ENCODE measurements around the gene PTPN11.
"Not testable (repeated sequence)": the region's sequence is repeated elsewhere in the genome, so short reads cannot be mapped to it uniquely, and the experiment has no call there.

Gene PTPN11

DNA sequence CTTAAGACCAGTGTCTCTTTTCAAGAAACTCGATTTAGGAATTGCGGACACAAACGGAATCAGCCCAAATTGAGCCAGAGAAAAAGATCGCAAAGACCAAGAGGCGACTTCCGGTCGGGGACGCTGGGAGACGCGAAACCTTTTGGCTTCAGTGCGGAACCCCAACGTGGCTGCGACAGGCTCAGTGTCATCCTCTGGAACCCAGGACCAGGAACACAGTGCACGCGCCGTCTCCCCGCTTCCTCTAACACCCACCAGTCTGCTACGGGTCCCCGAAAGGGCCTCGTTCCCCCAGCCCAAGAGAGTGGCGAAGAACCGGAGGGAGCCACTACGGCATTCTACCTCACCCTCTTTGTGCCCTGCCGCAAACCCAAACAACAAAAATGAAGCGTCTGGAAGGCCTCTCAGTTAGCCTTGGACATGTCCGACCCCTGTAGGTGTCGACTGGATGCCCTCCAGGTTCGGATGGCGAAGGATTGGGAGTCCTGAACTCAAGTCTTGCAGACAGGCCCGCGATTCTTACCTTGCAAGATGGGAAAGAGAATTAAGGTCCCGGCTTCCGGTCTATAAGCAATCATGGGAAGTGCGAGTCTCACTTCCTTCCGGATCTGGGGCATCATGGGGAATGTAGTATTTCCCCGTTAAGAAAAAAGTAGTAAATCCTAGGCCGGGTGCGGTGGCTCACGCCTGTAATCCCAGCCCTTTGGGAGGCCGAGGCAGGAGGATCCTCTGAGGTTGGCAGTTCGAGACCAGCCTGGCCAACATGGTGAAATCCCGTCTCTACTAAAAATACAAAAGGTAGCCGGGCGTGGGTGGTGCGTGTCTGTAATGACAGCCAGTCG is 9.5 kb upstream of the PTPN11 start, which contains the start of gene RPL6:
TSS of gene RPL6 (minus strand) at position 542 of the 842 bp plus-strand sequence. CDS start 949 bp downstream, outside the sequence.
- DNase-seq (ENCODE audit: low spot score), result peak; percentile 92

DNA sequence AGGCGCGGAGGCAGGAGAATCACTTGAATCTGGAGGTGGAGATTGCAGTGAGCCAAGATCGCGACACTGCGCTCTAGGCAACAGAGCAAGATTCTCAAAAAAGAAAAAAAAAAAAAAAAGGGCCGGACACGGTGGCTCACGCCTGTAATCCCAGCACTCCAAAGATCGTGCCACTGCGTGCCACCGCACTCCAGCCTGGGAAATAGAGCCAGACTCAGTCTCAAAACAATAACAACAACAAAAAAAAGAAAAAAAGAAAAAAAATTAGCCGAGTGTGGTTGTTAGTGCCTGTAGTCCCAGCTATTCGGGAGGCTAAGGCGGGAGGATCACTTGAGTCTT is 8.9 kb upstream of the PTPN11 start:
- DNase-seq (ENCODE audit: low spot score), result no peak

DNA sequence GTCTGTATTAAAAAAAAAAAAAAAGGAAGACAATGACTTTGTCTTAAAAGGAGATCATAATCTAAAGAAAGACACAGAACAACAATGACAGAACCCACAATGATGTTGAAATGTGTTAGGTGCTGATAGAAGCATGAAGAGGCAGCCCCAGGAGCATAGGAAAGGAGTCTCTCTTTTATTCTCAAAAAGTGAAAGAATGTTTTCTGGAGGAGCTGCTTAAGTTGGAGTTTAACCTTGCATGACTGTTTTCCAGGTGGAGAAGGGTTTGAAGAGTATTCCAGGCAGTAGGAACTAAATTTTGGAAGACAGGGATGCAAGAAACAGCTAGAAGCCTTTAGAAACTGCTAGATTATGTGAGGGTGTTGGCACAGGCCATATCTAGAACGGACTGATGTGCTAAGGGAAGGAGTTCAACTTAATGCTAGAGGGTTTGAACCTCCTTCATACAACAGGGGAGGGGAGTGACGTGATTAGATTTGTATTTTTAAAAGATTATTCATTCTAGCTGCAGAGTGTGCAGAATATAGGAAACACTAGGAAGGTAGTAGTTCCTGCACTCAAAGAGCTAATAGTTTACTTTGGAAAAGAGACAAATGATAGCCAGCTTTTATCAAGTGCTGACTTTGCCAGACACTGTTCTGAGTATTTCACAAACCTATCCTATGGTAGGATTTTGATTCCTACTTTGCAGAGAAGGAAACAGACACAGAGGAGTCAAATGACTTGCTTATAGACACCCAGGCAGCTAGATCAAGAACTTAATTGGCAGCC is 4.7 kb upstream of the PTPN11 start:
- no peak for DNase-seq (ENCODE audit: low spot score)

DNA sequence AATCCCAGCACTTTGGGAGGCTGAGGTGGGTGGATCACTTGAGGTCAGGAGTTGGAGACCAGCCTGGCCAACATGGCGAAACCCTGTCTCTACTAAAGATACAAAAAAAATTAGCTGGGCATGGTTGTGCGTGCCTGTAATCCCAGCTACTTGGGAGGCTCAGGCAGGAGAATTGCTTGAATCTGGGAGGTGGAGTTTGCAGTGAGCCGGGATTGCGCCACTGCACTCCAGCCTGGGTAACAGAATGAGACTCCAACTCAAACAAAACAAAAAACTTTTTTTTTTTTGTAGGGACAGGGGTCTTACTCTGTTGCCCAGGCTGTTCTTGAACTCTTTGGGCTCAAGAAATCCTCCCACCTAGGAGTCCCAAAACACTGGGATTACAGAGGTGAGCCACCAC is 3.3 kb upstream of the PTPN11 start:
- DNase-seq (ENCODE audit: low spot score), result not testable (repeated sequence)

DNA sequence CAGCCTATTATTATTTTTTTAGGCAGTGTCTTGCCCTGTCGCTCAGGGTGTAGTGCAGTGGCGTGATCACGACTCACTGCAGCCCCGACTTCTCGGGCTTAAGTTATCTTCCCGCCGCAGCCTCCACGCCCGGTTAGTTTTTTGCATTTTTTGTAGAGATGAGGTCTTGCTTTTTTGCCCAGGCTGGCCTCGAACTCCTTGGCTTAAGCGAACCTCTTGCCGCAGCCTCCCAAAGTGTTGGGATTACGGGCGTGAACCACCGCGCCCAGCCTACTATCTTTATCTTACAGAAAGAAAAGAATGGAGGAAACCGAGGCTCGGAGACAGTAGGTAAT is 507 bp upstream of the PTPN11 start:
- no peak for DNase-seq (ENCODE audit: low spot score)

DNA sequence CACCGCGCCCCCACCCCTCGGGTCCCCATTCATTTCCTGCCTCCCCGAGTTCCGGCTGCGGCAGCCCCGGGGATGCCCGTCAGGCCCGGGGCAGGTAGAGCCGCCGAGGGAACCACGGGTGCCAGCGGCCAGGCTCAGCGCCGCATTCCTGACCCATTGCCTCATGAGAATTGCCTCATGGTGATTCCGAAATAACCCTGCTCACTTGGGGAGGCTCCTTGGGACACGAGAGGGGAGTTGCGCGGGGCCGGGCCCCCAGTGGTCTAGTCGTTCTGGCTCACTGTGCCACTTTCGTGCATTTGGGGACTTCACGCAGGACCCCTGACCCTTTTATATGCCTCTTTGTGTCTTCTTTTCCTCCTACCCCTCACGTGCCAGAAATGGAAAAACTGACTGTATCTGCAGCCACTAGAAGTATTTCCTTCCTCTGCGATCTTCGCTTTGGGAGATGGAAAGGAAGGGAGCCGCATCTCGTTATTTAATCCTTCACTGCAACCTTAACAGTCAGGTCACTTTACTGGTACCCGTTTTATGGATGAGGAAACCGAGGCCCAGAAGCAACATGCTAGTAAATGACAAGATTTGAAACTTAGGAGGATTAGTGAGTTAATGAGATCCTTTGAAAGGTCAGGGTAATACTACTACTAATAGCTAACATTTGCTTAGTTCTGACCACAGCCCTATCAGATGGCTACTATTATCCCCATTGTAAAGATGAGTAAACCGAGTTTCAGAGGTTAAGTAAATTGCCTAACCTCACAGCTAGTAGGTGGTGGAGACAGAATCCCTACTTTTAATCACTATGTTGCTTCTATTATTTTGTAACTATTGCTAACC is 768 bp downstream of the PTPN11 start:
- no peak for DNase-seq (ENCODE audit: low spot score)

DNA sequence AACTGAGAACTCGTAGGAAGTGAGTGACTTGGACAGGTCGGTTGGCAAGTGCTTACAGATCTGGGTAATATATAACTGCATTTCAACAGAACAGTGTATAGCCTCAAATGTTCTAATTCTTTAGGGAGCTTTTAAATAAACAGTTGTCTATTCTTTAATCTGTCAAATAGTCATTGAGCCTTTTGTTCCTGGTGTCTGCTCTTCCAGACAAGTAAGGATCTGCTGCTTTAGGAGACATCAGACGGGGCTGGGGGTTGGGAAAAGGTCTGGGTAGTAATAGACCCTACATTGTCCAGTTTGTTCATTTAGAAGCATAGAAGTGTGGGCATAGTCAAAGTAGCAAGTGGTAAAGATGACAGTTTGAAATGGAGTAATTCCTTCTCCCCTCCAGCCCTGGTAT is 2.0 kb downstream of the PTPN11 start:
- DNase-seq (ENCODE audit: low spot score), result no peak

DNA sequence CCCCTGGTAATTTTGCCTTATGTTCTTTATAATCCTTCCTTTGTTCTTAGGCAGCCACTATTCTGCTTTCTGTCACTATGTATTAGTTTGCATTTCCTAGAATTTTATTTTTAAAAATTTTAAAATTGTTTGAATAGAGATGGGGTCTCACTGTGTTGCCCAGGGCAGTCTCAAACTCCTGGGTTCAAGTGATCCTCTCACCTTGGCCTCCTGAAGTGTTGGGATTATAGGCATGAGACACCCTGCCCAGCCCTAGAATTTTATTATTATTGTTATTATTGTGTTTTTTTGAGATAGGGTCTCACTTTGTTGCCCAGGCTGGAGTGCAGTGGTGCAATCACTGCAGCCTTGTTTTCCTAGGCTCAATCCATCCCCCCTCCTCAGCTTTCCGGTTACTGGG is 2.6 kb downstream of the PTPN11 start:
- no peak for DNase-seq (ENCODE audit: low spot score)

DNA sequence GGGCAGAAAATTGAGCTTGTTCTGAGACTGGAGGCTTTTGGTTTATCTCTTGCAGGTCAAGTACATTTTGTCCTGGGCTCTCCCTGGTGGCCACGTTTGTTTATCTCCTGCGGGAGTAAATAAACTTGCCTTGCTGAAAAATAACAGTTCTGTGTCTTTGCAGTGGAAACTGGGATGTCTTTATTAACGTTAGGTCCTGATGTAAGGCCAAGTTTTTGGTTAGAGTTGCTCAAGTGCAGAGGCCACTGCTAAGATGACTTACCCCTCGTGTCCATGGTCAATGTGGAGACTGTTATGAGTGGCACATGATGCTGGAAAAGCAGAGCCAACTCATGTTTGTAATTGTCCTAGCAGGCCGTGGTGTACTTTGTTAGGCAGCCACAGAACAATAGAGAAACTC is 3.8 kb downstream of the PTPN11 start:
- peak; percentile 87 for DNase-seq (ENCODE audit: low spot score)

DNA sequence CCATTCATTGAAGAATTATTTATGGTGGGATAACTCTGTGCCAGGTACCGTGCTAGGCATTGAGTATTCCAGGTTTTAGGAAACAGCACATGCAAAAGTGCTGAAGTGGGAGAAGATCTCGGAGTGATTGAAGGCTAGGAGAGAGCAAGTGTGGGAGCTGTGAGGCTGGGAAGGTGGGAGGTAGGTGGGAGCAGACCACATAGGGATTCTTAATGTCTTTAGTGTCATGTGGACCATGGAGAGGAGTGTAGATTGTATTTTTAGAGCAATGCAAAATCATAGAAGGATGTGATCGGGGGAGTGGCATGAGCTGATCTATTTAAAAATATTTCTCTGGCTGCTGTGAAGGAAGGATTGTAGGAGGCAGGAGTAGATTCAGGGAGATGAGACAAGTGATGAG is 5.4 kb downstream of the PTPN11 start:
- DNase-seq (ENCODE audit: low spot score), result peak; percentile 83

DNA sequence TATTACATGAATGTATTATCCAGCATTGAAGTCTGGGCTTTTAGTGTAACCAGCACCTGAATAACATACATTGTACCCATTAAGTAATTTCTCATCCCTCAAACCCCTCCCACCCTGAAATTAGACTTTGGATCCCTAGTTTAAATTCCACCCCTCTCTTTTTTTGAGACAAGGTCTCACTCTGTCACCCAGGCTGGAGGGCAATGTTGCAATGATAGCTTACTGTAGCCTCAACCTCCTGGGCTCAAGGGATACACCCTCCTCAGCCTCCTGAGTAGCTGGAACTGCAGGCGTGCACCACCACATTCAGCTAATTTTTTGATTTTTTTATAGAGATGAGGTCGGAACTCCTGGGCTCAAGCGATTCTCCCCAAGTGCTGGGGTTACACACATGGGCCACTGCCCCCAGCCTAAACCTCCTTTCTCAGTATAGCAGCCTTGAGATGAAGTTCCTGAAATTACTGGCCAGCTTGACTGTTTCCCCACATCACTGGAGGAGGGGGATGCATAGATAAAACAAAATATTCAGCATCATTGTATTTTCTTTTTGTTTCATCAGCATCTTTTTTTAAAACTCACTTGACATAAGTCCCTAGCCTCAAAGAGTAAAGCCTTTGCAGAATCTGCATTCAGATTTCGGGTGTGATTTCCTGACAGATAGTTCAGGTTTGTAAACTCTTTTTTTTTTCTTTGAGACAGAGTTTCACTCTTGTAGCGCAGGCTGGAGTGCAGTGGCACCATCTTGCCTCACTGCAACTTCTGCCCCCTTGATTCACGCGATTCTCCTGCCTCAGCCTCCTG is 7.0 kb downstream of the PTPN11 start:
- DNase-seq (ENCODE audit: low spot score), result no peak

DNA sequence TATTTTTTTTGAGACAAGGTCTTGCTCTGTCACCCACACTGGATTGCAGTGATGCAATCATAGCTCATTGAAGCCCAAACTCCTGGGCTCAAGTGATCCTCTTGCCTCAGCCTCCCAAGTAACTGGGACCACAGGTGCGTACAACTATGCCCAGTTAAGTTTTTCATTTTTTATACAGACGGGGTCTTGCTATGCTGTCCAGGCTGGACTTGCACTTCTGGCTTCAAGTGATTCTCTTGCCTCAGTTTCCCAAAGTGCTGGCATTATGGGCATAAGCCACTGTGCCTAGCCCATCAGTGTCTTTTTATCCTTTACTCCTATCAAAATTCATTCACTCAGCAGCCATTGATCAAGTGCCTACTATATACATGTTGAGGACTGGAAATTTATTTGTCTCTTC is 9.0 kb downstream of the PTPN11 start:
- no peak for DNase-seq (ENCODE audit: low spot score)

DNA sequence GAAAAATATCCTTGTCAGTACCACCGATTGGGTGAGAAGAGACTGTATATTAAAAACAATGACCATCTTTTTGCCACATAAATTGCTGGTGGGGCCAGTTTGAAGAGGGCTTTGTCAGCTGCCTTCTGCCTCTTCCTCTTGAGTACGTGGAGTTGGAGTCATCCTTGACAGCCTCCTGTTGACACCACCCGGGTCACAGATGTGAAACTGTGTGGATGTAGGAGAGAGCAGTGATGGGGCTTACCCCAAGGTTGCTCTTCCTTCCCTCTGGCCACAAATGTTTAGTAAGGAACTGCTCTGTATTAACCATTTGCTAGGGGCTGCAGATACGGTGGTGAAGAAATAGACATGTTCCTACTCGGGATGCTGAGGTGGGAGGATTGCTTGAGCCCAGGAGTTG is 12.2 kb downstream of the PTPN11 start:
- DNase-seq (ENCODE audit: low spot score), result no peak

DNA sequence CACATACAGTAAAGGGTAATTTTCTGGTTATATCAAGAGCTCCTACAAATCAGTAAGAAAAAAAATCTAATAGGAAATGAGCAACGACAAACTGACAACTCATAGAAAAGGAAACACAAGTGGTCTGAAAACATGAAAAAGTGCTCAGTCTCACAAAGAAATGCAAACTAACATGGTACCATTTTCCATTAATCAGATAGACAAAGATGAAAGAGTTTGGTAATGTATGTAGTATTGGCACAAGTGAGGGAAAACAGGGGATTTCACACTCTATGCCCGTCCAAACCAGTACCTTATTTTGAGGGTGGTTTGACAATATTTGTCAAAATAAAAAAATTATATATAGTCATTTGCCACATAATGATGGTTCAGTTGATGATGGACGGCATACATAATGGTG is 13.2 kb downstream of the PTPN11 start:
- no peak for DNase-seq (ENCODE audit: low spot score)

DNA sequence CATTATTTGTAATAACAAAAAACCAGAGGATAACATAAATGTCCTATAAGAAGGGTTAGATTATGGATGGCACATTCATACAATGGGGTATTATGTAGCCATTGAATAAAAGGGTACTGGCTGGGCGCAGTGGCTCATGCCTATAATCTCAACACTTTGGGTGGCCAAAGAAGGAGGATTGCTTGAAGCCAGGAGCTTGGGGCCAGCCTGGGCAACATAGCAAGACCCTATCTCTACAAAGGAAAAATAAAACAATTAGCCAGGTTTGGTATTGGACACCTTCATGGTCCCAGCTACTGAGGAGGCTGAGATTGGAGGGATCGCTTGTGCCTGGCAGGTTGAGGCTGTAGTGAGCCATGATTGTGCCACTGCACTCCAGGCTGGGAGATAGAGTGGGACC is 14.8 kb downstream of the PTPN11 start:
- no peak for DNase-seq (ENCODE audit: low spot score)

DNA sequence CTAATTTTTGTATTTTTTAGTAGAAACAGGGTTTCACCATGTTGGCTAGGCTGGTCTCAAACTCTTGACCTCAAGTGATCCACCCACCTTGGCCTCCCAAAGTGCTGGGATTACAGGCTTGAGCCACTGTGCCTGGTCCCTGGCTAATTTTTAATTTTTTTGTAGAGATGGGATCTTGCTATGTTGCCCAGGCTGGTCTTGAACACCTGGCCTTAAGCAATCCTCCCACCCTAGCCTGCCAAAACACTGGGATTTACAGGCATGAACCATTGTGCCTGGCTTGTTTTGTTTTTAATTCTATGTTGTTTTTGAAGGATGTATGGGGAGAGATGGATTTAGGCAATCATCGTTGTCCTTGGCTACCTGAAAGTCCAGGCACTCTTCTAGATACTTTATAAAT is 19.9 kb downstream of the PTPN11 start:
- DNase-seq (ENCODE audit: low spot score), result not testable (repeated sequence)

DNA sequence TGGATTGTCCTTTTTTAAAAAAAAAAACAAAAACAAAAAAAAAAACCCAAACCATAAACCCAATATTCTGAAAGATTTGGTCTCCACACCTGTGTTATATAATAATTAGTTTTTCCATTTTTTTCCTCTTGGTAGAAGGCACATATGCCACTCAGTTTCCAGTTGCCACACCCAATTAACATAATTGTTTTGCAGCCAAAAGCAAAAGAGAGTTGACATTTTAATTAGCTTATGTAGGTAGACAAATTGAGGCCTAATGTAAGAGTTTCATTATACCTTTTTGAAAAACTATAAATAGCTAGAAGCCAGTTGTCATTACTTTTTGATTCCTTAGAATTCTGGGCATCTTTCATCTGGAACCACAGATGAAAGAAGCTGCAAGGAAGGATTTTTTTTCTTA is 21.0 kb downstream of the PTPN11 start:
- DNase-seq (ENCODE audit: low spot score), result peak; percentile 68

DNA sequence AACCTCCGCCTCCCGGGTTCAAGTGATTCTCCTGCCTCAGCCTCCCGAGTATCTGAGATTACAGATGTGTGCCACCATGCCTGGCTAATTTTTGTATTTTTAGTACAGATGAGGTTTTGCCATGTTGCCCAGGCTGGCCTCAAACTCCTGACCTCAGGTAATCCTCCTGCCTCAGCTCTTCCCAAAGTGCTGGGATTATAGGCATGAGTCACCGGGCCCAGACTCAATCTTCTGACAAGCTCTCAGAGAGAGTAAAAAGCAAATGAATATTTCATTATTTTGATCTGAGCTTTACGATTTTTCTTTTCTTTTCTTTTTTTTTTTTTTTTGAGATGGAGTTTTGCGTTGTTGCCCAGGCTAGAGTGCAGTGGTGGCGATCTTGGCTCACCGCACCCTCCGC is 21.9 kb downstream of the PTPN11 start:
- not testable (repeated sequence) for DNase-seq (ENCODE audit: low spot score)

DNA sequence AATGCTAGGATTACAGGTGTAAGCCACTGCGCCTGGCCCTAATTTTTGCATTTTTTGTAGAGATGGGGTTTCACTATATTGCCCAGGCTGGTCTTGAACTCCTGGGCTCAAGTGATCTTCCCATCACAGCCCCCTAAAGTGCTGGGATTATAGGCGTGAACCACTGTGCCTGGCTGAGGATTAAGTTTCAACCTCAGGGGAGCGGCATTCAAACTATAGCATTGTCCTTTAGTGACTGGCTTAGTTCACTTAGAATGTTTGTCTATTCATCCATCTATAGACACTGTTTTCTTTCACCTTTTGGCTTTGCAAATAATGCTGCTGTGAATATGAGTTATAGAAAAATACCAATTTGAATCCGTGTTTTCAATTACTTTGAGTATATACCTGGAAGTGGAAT is 25.2 kb downstream of the PTPN11 start:
- no peak for DNase-seq (ENCODE audit: low spot score)

DNA sequence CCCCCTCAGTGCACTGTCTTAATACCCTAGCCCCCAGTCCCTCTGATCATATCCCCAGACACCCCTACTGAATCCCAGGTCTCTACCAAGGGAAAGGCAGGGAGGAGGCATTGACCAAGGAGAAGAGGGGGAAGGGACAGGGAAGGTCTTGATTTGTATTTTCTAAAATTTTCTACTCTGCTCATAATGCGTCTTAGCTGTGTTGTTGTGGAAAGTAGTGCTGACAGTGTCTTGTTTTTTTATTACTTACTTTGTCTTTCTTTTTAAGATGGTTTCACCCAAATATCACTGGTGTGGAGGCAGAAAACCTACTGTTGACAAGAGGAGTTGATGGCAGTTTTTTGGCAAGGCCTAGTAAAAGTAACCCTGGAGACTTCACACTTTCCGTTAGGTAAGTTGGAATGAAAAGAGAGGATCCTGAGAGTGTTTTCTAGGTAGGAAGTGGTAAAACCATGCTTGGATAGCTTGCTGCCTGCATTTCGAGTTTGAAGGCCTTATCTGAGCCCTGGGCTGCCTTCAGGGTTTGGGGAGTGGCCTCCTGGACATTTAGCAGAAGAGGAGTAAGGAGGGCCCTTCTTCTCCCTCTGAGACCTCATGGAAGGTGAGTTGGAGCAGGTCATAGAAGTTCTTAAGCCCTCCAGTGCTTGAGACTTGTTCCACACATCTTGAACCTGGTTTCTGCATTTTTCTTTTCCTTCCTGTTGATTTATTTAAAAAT is 27.4 kb downstream of the PTPN11 start:
- DNase-seq (ENCODE audit: low spot score), result no peak

DNA sequence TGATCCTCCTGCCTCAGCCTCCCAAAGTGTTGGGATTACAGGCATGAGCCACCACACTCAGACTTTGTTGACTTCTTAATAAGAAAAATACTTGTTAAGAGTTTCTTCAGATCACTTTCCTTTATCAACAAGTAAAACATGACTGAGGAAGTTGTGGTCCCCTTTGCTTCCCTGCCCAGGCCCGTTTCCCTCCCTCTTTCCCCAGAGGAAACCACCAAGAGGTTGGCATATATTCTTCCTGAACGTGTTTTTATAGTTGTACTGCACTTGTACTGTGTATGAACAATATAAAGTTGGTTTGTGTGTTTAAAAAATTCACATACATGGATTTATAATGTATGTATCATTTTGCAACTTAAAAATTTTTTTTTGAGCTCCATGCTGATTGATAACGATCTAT is 28.4 kb downstream of the PTPN11 start:
- no peak for DNase-seq (ENCODE audit: low spot score)
